ENCODE measurements around the gene MYH15. TPM values are rescaled to one million over a fixed set of nuclear protein-coding genes. Genes with fewer than 3 reads are reported as not detected.
A peak's percentile ranks its signal among the peaks of the same experiment; 100 is the strongest.

Gene MYH15
- total RNA-seq, 6 donors from 2014 or later = 0.20 to 7.3 (median 0.93) TPM

- no peak for ATAC-seq (ENCODE audit: low FRiP score in 2 of 2)
- WGBS, 2 donors = 69 to 74% methylated on average over 1 of the region's 1 CpG
- TF ChIP-seq POLR2AphosphoS5 (IDR thresholded peaks at IDR 0.05) (no peak), EP300 (IDR thresholded peaks at IDR 0.05) (no peak)
- H3K27me3 ChIP-seq = no peaks in the 10 kb centered on the region
- no peaks in the 10 kb centered on the region for H3K36me3 ChIP-seq
- no peaks in the 10 kb centered on the region for H3K9me3 ChIP-seq
- no peaks in the 10 kb centered on the region for H3K4me1 ChIP-seq
- peak overlapping the region in 3 of 4 donors; percentile 4 to 57 (median 4) for H3K27ac ChIP-seq
- peak overlapping the region in 2 of 4 donors; percentile 14 to 35 for H3K4me3 ChIP-seq
- no peak for DNase-seq
Observed at GRCh38 chr3:108546247-108546646, 35.9 kb upstream of the MYH15 start.

- Histone ChIP-seq H3K36me3 (no peaks in the 10 kb centered on the region), H3K27ac (peak overlapping the region in 1 of 4 donors; percentile 53), H3K4me3 (no peak overlapping the region), H3K9me3 (no peaks in the 10 kb centered on the region), H3K4me1 (no peaks in the 10 kb centered on the region), H3K27me3 (no peaks in the 10 kb centered on the region)
- no peak for TF ChIP-seq EP300 (IDR thresholded peaks at IDR 0.05)
- TF ChIP-seq CTCF (IDR thresholded peaks at IDR 0.05) = no peak
- no peak for TF ChIP-seq POLR2AphosphoS5 (IDR thresholded peaks at IDR 0.05)
- TF ChIP-seq POLR2A (IDR thresholded peaks at IDR 0.05) = no peak
- DNase-seq = no peak
- 58 to 63% methylated on average over 4 of the region's 4 CpGs for WGBS, 2 donors
- ATAC-seq (ENCODE audit: low FRiP score in 2 of 2) = no peak
Observed at GRCh38 chr3:108538083-108538482, 27.7 kb upstream of the MYH15 start.

- no peaks in the 10 kb centered on the region for H3K27me3 ChIP-seq
- no peak for DNase-seq
- H3K36me3 ChIP-seq = no peaks in the 10 kb centered on the region
- no peak for TF ChIP-seq CTCF (IDR thresholded peaks at IDR 0.05)
- ATAC-seq (ENCODE audit: low FRiP score in 2 of 2) = peak; percentile 55 to 88
- H3K4me3 ChIP-seq = no peak overlapping the region
- no peaks in the 10 kb centered on the region for H3K9me3 ChIP-seq
- H3K4me1 ChIP-seq = peaks cover 0 to 9% (median 0%) of the 10 kb centered on the region in 4 donors
- no peak overlapping the region for H3K27ac ChIP-seq
- 49 to 55% methylated on average over 3 of the region's 3 CpGs for WGBS, 2 donors
Observed at GRCh38 chr3:108528459-108529252, 18.3 kb upstream of the MYH15 start.

- 71 to 75% methylated on average over 2 of the region's 2 CpGs for WGBS, 2 donors
- no peak for DNase-seq
- Histone ChIP-seq H3K4me1 (peaks cover 0 to 9% (median 0%) of the 10 kb centered on the region in 4 donors), H3K9me3 (no peaks in the 10 kb centered on the region), H3K27me3 (no peaks in the 10 kb centered on the region), H3K4me3 (no peak overlapping the region), H3K27ac (no peak overlapping the region), H3K36me3 (no peaks in the 10 kb centered on the region)
- no peak for TF ChIP-seq EP300 (IDR thresholded peaks at IDR 0.05)
- TF ChIP-seq CTCF (IDR thresholded peaks at IDR 0.05) = no peak
- TF ChIP-seq POLR2AphosphoS5 (IDR thresholded peaks at IDR 0.05) = no peak
- TF ChIP-seq POLR2A (IDR thresholded peaks at IDR 0.05) = no peak
- peak in 1 of 2 donors; percentile 50 for ATAC-seq (ENCODE audit: low FRiP score in 2 of 2)
Observed at GRCh38 chr3:108527817-108528216, 17.4 kb upstream of the MYH15 start.

GRCh38 chr3:108527109-108527508, 16.7 kb upstream of the MYH15 start:
- no peaks in the 10 kb centered on the region for H3K36me3 ChIP-seq
- DNase-seq = no peak
- H3K9me3 ChIP-seq = no peaks in the 10 kb centered on the region
- no peaks in the 10 kb centered on the region for H3K27me3 ChIP-seq
- H3K27ac ChIP-seq = no peak overlapping the region
- H3K4me1 ChIP-seq = peaks cover 0 to 9% (median 0%) of the 10 kb centered on the region in 4 donors
- TF ChIP-seq CTCF (IDR thresholded peaks at IDR 0.05) (no peak), POLR2AphosphoS5 (IDR thresholded peaks at IDR 0.05) (no peak), EP300 (IDR thresholded peaks at IDR 0.05) (no peak), POLR2A (IDR thresholded peaks at IDR 0.05) (no peak)
- H3K4me3 ChIP-seq = no peak overlapping the region
- no peak for ATAC-seq (ENCODE audit: low FRiP score in 2 of 2)

Data from upper lobe of left lung (tissue), 6 donors.